HepG2 (cell line): ENCODE results near the gene CADM2.

Experiments
- EEA1 ChIP-seq: sonication (generic); formaldehyde crosslinking; IDR thresholded peaks from 2 replicates; pipeline ENCODE4 v1.5.1; 2020; ENCODE audit warnings: mild to moderate bottlenecking, missing genetic modification reagents, borderline replicate concordance
- FOXJ3 ChIP-seq: sonication (generic); formaldehyde crosslinking; IDR thresholded peaks from 2 replicates; pipeline ENCODE4 v1.4.0; 2020; ENCODE audit warnings: missing genetic modification reagents, mild to moderate bottlenecking, borderline replicate concordance
- HOXA7 ChIP-seq: sonication (generic); formaldehyde crosslinking; IDR thresholded peaks from 2 replicates; pipeline ENCODE4 v1.8.1; 2022; ENCODE audit warnings: mild to moderate bottlenecking, missing genetic modification reagents, moderate library complexity
- KAT2B ChIP-seq: fragments of 150-350 bp; IDR thresholded peaks from 2 replicates; pipeline ENCODE4 v1.6.1; 2014; ENCODE audit warnings: low read depth, low read length, borderline replicate concordance
- MAFK ChIP-seq, 2 experiments: IDR thresholded peaks in 1 of 2; conservative IDR thresholded peaks in 1 of 2; 2 replicates each; pipeline ENCODE4 v1.6.1; 2011; ENCODE audit warnings: improper control_type of control experiment in 2 of 2, low read length in 2 of 2
- POLR2A ChIP-seq, 2 experiments: IDR thresholded peaks; 2 replicates each; pipeline ENCODE4 v1.6.1; 2011; ENCODE audit warnings: low read depth in 2 of 2, low read length in 2 of 2, mild to moderate bottlenecking in 1 of 2, moderate library complexity in 1 of 2; ENCODE audit not compliant: insufficient read depth in 1 of 2
- SALL2 ChIP-seq: sonication (generic); formaldehyde crosslinking; IDR thresholded peaks from 2 replicates; pipeline ENCODE4 v1.8.1; 2023; ENCODE audit warnings: mild to moderate bottlenecking, missing genetic modification reagents, inconsistent platforms
- SP2 ChIP-seq: sonication (generic); formaldehyde crosslinking; IDR thresholded peaks from 2 replicates; pipeline ENCODE4 v1.5.1; 2020; ENCODE audit warnings: mild to moderate bottlenecking, missing genetic modification reagents
- TF ChIP-seq, protein P1 (sequence below): sonication (generic); formaldehyde crosslinking; IDR thresholded peaks from 2 replicates; pipeline ENCODE4 v1.4.0; 2020; ENCODE audit warnings: mild to moderate bottlenecking, missing genetic modification reagents
- TF ChIP-seq, protein P2 (sequence below): sonication (generic); formaldehyde crosslinking; IDR thresholded peaks from 2 replicates; pipeline ENCODE4 v1.4.0; 2020; ENCODE audit warnings: missing genetic modification reagents, mild to moderate bottlenecking, borderline replicate concordance
- TF ChIP-seq, protein P3 (sequence below): sonication (generic); formaldehyde crosslinking; IDR thresholded peaks from 2 replicates; pipeline ENCODE4 v1.5.0; 2020; ENCODE audit warnings: mild to moderate bottlenecking, missing genetic modification reagents, moderate library complexity
- TF ChIP-seq, protein P4 (sequence below): conservative IDR thresholded peaks from 2 replicates; pipeline ENCODE4 v1.6.1; 2018; ENCODE audit warnings: missing genetic modification reagents
- TF ChIP-seq, protein P5 (sequence below): sonication (generic); formaldehyde crosslinking; IDR thresholded peaks from 2 replicates; pipeline ENCODE4 v1.4.0; 2020; ENCODE audit warnings: mild to moderate bottlenecking, missing genetic modification reagents
- TF ChIP-seq, protein P6 (sequence below): IDR thresholded peaks from 2 replicates; pipeline ENCODE4 v1.6.1; 2016; ENCODE audit warnings: missing compliant biosample characterization, missing genetic modification reagents, borderline replicate concordance

DNA sequence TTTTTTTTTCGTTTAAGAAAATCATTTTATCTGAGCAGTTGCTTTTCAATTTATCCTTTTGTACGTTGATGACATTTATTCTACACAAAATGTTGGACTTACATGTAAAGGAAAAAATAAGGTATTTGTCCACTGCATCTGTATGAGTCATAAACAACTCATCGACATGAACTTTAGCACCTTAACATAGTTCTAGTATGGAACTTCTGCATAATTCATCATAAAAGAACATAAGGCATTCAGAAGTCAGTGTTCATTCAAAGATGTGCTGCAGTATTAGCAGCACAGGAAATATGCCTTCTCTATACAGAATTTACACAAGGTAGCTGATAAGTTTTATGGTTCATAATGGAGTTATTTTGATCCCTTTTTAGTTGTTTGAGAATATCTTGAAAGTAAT is 801.6 kb downstream of the CADM2 start:
- TF ChIP-seq, protein P1, sequence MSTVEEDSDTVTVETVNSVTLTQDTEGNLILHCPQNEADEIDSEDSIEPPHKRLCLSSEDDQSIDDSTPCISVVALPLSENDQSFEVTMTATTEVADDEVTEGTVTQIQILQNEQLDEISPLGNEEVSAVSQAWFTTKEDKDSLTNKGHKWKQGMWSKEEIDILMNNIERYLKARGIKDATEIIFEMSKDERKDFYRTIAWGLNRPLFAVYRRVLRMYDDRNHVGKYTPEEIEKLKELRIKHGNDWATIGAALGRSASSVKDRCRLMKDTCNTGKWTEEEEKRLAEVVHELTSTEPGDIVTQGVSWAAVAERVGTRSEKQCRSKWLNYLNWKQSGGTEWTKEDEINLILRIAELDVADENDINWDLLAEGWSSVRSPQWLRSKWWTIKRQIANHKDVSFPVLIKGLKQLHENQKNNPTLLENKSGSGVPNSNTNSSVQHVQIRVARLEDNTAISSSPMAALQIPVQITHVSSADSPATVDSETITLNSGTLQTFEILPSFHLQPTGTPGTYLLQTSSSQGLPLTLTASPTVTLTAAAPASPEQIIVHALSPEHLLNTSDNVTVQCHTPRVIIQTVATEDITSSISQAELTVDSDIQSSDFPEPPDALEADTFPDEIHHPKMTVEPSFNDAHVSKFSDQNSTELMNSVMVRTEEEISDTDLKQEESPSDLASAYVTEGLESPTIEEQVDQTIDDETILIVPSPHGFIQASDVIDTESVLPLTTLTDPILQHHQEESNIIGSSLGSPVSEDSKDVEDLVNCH (CRISPR knock-in tag): no peak
- no peak for TF ChIP-seq KAT2B
- TF ChIP-seq SALL2 (CRISPR knock-in tag): no peak
- TF ChIP-seq, protein P2, sequence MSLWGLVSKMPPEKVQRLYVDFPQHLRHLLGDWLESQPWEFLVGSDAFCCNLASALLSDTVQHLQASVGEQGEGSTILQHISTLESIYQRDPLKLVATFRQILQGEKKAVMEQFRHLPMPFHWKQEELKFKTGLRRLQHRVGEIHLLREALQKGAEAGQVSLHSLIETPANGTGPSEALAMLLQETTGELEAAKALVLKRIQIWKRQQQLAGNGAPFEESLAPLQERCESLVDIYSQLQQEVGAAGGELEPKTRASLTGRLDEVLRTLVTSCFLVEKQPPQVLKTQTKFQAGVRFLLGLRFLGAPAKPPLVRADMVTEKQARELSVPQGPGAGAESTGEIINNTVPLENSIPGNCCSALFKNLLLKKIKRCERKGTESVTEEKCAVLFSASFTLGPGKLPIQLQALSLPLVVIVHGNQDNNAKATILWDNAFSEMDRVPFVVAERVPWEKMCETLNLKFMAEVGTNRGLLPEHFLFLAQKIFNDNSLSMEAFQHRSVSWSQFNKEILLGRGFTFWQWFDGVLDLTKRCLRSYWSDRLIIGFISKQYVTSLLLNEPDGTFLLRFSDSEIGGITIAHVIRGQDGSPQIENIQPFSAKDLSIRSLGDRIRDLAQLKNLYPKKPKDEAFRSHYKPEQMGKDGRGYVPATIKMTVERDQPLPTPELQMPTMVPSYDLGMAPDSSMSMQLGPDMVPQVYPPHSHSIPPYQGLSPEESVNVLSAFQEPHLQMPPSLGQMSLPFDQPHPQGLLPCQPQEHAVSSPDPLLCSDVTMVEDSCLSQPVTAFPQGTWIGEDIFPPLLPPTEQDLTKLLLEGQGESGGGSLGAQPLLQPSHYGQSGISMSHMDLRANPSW (CRISPR knock-in tag): no peak
- no peak for TF ChIP-seq MAFK (conservative IDR thresholded peaks at IDR 0.05 in 1 of 2, IDR thresholded peaks at IDR 0.05 in 1 of 2; ENCODE audit: low read length in 2 of 2)
- no peak for TF ChIP-seq FOXJ3 (CRISPR knock-in tag)
- TF ChIP-seq SP2: no peak
- TF ChIP-seq, protein P3, sequence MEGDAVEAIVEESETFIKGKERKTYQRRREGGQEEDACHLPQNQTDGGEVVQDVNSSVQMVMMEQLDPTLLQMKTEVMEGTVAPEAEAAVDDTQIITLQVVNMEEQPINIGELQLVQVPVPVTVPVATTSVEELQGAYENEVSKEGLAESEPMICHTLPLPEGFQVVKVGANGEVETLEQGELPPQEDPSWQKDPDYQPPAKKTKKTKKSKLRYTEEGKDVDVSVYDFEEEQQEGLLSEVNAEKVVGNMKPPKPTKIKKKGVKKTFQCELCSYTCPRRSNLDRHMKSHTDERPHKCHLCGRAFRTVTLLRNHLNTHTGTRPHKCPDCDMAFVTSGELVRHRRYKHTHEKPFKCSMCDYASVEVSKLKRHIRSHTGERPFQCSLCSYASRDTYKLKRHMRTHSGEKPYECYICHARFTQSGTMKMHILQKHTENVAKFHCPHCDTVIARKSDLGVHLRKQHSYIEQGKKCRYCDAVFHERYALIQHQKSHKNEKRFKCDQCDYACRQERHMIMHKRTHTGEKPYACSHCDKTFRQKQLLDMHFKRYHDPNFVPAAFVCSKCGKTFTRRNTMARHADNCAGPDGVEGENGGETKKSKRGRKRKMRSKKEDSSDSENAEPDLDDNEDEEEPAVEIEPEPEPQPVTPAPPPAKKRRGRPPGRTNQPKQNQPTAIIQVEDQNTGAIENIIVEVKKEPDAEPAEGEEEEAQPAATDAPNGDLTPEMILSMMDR: no peak
- TF ChIP-seq, protein P4, sequence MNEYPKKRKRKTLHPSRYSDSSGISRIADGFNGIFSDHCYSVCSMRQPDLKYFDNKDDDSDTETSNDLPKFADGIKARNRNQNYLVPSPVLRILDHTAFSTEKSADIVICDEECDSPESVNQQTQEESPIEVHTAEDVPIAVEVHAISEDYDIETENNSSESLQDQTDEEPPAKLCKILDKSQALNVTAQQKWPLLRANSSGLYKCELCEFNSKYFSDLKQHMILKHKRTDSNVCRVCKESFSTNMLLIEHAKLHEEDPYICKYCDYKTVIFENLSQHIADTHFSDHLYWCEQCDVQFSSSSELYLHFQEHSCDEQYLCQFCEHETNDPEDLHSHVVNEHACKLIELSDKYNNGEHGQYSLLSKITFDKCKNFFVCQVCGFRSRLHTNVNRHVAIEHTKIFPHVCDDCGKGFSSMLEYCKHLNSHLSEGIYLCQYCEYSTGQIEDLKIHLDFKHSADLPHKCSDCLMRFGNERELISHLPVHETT (CRISPR knock-in tag): no peak
- no peak for TF ChIP-seq HOXA7
- TF ChIP-seq, protein P5, sequence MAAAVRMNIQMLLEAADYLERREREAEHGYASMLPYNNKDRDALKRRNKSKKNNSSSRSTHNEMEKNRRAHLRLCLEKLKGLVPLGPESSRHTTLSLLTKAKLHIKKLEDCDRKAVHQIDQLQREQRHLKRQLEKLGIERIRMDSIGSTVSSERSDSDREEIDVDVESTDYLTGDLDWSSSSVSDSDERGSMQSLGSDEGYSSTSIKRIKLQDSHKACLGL (CRISPR knock-in tag): no peak
- TF ChIP-seq POLR2A (IDR thresholded peaks at IDR 0.05; ENCODE audit: insufficient read depth in 1 of 2, low read depth in 2 of 2, low read length in 2 of 2): no peak
- no peak for TF ChIP-seq EEA1
- TF ChIP-seq, protein P6, sequence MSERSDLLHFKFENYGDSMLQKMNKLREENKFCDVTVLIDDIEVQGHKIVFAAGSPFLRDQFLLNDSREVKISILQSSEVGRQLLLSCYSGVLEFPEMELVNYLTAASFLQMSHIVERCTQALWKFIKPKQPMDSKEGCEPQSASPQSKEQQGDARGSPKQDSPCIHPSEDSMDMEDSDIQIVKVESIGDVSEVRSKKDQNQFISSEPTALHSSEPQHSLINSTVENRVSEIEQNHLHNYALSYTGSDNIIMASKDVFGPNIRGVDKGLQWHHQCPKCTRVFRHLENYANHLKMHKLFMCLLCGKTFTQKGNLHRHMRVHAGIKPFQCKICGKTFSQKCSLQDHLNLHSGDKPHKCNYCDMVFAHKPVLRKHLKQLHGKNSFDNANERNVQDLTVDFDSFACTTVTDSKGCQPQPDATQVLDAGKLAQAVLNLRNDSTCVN (CRISPR knock-in tag): no peak
